NCI-H510A treated with DMSO at 0.1 percent for 48 hours (cell line): ENCODE data around the gene CDC42BPG.

Experiments used
- DNase-seq: peaks from one replicate; lab custom pipeline; 2025; lab: John Stamatoyannopoulos, UW

CDC42BPG gene, protein sequence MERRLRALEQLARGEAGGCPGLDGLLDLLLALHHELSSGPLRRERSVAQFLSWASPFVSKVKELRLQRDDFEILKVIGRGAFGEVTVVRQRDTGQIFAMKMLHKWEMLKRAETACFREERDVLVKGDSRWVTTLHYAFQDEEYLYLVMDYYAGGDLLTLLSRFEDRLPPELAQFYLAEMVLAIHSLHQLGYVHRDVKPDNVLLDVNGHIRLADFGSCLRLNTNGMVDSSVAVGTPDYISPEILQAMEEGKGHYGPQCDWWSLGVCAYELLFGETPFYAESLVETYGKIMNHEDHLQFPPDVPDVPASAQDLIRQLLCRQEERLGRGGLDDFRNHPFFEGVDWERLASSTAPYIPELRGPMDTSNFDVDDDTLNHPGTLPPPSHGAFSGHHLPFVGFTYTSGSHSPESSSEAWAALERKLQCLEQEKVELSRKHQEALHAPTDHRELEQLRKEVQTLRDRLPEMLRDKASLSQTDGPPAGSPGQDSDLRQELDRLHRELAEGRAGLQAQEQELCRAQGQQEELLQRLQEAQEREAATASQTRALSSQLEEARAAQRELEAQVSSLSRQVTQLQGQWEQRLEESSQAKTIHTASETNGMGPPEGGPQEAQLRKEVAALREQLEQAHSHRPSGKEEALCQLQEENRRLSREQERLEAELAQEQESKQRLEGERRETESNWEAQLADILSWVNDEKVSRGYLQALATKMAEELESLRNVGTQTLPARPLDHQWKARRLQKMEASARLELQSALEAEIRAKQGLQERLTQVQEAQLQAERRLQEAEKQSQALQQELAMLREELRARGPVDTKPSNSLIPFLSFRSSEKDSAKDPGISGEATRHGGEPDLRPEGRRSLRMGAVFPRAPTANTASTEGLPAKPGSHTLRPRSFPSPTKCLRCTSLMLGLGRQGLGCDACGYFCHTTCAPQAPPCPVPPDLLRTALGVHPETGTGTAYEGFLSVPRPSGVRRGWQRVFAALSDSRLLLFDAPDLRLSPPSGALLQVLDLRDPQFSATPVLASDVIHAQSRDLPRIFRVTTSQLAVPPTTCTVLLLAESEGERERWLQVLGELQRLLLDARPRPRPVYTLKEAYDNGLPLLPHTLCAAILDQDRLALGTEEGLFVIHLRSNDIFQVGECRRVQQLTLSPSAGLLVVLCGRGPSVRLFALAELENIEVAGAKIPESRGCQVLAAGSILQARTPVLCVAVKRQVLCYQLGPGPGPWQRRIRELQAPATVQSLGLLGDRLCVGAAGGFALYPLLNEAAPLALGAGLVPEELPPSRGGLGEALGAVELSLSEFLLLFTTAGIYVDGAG (N-terminal part only)

DNA sequence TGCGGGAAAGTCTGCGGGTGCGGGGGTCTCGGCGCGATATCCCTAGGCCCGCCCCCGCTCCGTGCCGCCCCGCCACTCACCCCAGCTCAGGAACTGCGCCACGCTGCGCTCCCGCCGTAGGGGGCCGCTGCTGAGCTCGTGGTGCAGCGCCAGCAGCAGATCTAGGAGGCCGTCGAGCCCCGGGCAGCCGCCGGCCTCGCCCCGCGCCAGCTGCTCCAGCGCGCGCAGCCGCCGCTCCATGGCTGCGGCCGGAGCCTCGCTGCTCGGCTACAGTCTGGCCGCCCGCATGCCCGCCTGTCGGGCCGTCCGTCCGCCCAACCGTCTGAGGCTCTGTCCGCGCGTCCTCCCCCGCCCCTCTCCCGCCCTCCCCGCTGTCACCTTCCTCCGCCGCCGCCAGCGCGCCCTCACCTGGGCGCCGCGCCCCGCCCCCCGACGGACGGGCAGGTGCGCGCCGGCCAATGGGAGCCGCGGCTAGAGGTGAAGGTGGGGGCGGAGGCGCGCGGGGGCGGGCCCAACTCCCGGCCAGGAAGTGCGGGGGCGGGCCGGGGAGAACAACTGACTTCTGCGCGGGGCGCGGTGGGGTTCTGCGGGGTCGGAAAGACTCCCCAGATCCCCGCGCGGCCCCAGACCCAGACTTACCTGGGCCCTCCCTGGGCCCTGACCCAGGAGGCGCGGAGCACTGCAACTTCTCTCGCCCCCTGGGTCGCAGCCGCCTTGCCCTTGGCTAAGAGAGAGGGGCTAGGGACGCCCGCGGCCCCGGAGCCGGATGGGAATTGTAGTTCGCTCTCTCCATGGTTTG is at the start of gene CDC42BPG:
Gene CDC42BPG (minus strand): TSS at position 324 of the 799 bp plus-strand sequence. CDS start 84 bp downstream, at position 240.
- DNase-seq, result peak; percentile 89

DNA sequence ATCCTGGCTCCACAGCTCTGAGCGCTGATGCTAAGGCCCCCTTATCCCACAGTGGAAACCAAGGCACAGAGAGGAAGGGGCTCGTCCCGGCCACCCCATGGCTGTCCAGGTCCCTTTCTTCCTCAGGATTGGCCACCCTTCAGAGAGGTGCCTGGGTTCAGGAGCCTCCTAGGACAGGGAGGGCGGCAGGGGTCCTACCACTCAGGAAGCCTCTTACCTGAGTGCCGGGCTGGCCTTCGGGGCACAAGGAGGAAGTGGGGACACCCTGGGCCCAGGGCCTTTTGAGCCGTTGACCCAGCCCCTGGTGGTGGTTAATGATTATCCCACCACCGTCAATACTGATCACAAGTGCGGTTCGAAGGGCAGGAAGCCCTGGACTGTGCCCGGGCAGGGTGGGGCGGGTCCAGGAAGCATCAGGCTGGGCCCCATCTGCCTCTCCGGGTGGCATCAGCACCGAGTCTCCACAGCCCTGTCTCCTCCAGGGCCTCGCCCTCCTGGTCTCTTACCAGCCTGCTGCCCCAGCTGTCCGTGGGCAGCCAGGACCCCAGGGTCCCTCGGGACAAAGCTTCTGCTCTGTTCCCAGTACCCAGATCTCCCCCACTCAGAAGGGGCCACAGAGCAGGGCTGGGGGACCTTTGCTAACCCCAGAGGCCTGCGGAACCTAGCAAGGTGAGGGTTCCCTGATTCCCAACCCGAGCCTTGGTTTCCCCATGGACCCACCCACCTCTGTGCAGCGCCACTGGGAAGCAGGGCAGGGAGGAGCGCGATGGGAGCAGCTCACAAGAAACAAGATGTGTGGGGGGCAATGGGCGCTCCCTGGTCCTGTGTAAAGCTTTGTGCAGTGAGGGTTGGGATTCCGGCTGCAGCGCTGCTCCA is 49.0 kb upstream of the CDC42BPG start:
- DNase-seq, result no peak

DNA sequence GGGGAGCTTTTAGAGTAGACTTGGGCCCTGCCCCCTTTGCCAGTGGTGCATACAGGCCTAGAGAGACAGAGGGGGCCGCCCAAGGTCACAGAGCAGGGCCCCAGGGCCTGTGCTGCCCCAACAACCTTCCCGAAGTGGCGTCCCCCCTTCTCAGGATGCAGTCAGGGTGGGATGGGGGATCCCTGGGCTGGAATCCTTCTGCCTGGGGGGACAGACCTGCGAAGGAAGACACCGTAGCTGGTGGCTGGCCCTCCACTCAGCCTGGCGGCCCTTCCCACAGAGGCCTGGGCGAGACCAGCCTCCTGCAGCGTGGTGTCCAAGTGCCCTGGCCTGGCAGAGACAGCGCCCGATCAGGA is 48.4 kb upstream of the CDC42BPG start:
- no peak for DNase-seq

DNA sequence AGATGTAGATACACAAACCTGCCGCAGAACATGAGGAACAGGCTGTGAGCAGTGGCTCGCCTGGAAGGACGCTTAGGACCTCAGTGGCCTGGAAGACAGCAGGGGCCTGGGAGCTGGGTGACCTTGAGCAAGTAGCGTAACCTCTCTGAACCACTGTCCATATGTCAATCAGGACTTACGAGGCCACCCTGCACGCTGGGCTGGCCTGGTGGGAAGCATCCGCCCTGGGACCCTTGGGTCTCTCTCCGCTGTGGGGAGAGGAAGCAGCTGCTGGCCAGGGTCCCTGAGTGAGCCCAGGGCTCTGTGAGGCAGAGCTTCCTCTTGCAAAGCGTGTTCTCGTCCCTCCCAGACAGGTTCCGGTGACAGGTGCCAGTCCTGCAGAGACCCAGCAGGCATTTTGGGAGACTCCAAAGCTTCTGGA is 48.0 kb upstream of the CDC42BPG start:
- DNase-seq, result no peak

DNA sequence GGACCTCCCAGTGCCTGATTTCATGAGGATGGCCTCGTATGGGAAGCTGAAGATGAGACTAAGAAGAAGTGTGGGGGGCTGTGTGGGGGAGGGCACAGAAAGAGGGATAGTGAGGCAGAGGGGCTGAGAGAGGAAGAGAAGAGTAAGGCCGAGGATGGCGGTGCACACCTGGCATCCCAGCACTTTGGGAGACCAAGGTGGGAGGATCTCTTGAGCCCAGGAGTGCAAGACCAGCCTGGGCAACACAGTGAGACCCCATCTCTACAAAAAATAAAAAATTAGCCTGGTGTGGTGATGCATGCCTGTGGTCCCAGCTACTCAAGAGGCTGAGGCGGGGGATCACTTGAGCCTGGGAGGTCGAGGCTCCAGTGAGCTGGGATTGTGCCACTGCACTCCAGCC is 47.4 kb upstream of the CDC42BPG start:
- DNase-seq, result no peak

- DNase-seq, result no peak
Measured at GRCh38 chr11:64891215-64891848, 46.9 kb upstream of the CDC42BPG start.

DNA sequence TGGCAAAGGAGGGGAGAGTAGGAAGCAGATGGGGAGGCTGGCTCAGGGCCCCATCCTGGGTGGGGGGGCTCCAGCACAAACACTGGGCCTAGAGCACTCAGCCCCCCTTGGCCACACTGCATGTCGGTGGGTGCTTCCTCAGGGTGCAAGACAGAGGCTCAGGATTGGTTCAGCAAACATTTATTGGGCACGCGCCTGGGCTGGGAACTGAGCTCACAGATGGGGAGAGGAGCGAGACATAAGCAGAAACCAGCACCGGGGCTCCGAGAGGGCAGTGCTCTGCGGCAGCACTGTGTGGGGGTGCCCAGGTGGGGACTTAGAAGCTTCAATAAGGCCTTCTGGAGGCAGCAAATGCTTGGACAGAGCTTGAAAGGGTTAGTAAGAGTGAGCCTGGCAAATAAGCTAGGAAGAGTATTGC is 46.1 kb upstream of the CDC42BPG start:
- DNase-seq, result no peak

GRCh38 chr11:64888729-64889511 is 44.5 kb upstream of the CDC42BPG start:
- no peak for DNase-seq

DNA sequence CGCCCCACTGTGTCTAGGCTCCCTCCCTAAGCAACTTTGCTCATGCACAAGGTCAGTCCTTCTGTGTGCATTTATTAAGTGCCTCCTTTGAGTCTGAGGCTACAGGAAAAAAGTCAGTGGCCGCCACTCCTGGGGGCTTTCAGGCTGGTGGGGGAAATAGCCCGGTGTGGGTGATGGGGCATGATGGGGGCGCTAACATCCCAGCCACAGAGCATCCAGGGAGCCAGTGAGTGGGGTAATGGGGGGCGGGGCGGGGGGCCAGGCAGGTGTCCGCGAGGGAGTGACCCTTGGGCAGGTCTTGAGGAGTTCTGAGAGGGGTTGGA is 43.9 kb upstream of the CDC42BPG start:
- DNase-seq, result no peak

DNA sequence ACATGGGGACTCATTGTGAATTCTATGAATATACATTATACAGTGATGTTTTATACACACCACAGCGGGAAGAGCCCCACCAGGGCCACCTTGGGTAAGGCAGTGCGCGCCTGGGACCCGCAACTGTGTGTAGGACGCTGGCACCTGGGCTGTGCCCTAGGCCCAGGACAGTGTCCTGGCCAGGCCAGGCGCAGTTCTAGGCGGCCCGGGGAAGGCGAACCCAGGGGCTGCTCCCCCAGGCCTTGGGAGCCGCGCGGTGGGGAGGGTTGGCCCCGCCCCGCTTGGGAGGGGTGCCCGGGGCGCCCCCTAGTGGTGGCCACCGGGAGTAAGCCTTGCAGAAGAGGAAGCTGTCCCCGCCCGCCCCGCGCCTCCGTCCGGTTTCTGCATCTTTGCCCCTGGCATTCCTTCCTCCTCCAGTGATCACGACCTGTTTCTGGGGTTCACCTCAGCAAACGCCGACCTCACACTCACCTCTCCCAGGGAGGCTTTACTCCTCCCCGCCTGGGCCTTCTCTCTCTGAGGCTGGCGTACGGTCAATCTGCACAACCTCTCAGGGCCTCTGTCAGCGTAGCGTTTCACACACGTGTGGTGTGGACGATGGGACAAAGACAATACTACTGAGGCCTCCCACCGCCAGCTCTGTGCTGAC is 43.4 kb upstream of the CDC42BPG start:
- DNase-seq, result peak; percentile 11

DNA sequence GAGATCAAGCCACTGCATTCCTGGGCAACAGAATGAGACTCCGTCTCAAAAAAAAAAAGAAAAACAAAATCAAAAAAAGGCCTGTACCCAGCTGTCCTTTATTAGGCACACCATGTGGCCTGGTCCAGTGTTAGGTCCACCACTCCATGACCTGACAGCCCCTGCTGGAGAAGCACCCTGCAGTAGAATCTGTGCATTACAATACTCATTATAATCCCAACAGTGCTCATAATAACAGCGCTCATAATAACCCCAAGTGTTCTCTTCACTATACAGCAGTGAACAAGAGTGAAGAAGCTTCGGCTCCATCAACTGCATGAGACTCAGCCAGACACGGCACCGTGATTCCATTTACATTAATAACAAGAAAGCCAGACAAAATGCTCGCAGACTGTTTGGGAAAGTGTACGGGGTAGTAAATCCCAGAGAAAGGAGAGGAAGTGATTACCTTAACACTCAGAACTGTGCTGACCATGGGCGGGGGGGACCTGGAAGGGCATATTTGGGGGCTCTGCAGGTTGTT is 42.8 kb upstream of the CDC42BPG start:
- DNase-seq, result no peak

DNA sequence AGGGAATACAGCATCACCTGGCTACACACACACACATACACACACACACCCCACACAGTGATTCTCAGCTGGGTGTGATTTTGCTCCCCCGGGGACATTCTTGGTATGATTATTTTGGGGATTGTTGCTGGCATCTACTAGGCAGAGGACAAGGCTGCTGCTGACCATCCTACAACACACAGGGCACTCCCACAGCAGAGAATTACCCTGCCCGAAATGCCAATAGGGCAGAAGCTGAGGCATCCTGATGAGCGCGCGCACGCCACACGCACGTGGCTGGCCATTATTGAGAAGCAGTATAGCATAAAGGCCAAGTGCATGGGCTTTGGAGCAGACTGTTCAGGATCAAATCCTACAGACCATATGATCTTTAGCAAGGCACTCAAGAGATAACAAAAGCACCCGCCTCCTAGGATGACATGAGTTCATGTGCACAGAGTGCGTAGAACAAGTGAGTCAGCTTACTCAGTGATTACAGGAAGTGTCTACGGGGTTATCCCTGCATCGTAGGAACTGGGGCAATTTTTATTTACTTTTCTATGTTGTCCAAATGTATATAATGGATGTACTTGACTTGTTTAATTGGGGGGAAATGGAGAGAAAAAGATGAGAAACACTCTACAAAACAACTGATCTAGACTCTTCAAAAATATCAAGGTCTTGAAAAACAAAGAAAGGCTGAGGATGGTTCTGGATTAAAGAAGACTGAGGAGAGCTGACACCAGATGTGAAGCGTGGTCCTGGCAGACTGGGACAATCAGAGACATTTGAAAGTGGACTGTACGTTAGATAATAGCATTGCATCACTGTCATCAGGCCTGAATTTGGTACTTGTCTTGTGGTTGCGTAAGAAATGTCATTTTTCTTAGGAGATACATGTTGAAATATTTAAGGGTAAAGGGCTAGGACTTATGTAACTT is 41.2 kb upstream of the CDC42BPG start:
- DNase-seq, result peak; percentile 39

- no peak for DNase-seq
Measured at GRCh38 chr11:64884019-64884418, 39.6 kb upstream of the CDC42BPG start.

DNA sequence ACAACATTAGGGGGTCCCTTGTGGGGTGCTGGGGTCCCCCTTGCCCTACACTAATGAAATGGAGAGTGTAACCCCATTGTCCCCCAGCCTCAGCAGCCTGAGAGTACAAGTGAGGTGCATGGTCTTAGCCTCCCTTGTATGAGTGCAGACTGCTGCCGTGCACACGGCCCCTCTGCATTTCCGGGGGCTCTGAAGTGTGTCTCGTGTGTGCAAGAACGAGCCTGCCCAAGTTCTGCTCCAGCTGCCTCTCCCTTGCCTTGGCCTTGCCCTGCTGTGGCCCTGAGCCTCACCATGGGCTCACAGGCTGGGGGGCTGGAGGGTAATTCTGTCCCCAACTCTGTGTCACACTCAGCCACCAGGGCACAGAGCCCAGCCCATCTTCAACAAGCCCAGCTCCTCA is 39.1 kb upstream of the CDC42BPG start:
- DNase-seq, result no peak

- no peak for DNase-seq
Measured at GRCh38 chr11:64882243-64882642, 37.8 kb upstream of the CDC42BPG start.

- peak; percentile 38 for DNase-seq
Measured at GRCh38 chr11:64881476-64881875, 37.0 kb upstream of the CDC42BPG start.
